ENCODE measurements around the gene BLOC1S1.
A peak's percentile ranks its signal among the peaks of the same experiment; 100 is the strongest.

BLOC1S1 gene

GRCh38 chr12:55715833-55716581 is at the start of gene BLOC1S1:
TSS of gene BLOC1S1 (plus strand) at chr12:55716046. CDS start at chr12:55716052, 6 bp downstream.
- DNase-seq (ENCODE audit: low spot score), result peak; percentile 95
- no peak for TF ChIP-seq CTCF (IDR thresholded peaks at IDR 0.05; ENCODE audit: extremely low read depth, missing control alignments)

GRCh38 chr12:55666508-55666907 is 49.3 kb upstream of the BLOC1S1 start:
- no peak for TF ChIP-seq CTCF (IDR thresholded peaks at IDR 0.05; ENCODE audit: extremely low read depth, missing control alignments)
- DNase-seq (ENCODE audit: low spot score), result no peak

DNA sequence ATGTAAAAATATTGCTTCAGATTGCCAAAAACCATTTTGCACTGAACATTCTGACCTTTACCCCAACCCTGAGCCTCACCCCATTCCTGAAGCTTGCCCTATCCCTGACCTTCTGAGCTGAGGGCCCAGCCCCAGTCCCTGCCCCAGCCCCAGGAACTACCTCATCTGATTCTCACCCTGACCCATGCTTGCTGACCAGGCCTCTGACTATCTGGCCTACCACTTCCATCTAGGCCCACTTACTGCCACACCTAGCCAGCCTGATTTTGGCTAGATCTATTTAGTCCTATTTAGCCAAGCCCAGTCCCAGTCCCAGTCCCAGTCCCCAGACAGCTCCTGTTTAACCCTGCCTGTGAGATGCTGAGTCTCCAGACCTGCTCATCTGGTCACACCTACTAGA is 45.6 kb upstream of the BLOC1S1 start:
- no peak for DNase-seq (ENCODE audit: low spot score)
- TF ChIP-seq CTCF (IDR thresholded peaks at IDR 0.05; ENCODE audit: extremely low read depth, missing control alignments), result no peak

GRCh38 chr12:55671746-55672145 is 44.1 kb upstream of the BLOC1S1 start:
- TF ChIP-seq CTCF (IDR thresholded peaks at IDR 0.05; ENCODE audit: extremely low read depth, missing control alignments), result no peak

GRCh38 chr12:55673638-55674037 is 42.2 kb upstream of the BLOC1S1 start:
- TF ChIP-seq CTCF (IDR thresholded peaks at IDR 0.05; ENCODE audit: extremely low read depth, missing control alignments), result no peak
- peak; percentile 70 for DNase-seq (ENCODE audit: low spot score)

More at GRCh38 chr12:55671746-55672145, 44.1 kb upstream of the BLOC1S1 start:
- DNase-seq (ENCODE audit: low spot score), result no peak

DNA sequence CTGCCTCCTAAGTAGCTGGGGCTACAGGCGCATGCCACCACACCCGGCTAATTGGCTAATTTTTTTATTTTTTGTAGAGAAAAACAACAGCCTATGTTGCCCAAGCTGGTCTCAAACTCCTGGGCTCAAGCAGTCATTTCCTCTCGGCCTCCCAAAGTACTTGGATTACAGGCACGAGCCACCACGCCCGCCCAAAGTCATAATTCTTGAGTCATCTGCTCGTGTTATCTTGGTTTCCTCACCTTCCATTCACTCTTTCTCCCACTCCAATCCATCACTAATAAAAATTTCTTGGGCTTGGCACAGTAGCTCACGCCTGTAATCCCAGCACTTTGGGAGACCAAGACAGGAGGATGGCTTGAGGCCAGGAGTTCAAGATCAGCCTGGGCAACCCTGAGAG is 40.2 kb upstream of the BLOC1S1 start:
- no peak for TF ChIP-seq CTCF (IDR thresholded peaks at IDR 0.05; ENCODE audit: extremely low read depth, missing control alignments)
- DNase-seq (ENCODE audit: low spot score), result no peak

- no peak for DNase-seq (ENCODE audit: low spot score)
- TF ChIP-seq CTCF (IDR thresholded peaks at IDR 0.05; ENCODE audit: extremely low read depth, missing control alignments), result no peak
Measured at GRCh38 chr12:55676707-55677106, 39.1 kb upstream of the BLOC1S1 start.
